ENCODE measurements around the gene RAD51B. TPM values are rescaled to one million over a fixed set of nuclear protein-coding genes. Genes with fewer than 3 reads are reported as not detected.

RAD51B gene
- total RNA-seq, 1 experiment from 2014 or later, result 10.8 TPM

DNA sequence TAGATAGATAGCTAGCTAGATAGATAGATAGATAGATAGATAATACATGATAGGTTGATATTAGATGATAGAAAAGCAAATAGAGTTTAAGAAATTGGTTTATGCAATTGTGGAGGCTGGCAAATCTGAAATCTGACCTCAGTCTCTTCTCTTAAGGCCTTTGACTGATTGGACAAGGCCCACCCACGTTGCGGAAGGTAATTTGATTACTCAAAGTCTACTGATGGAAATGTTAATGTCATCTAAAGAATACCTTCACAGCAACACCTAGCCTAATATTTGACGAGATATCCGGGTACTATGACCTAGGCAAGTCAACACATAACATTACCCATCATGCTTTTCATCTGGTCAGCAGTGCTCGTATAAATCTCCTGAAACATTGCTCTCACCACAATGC, 782.9 kb downstream of the RAD51B start:
- H3K27me3 ChIP-seq (ENCODE audit: low read length), result no peaks in the 10 kb centered on the region
- DNase-seq (no peak), ATAC-seq (no peak)
- H3K4me2 ChIP-seq (ENCODE audit: low read length), result no peak overlapping the region
- POLR2A ChIA-PET (ENCODE audit: unreplicated experiment), result no interaction called here
- H3K9me3 ChIP-seq (ENCODE audit: low read length), result peaks cover 11% of the 10 kb centered on the region
- H3F3A ChIP-seq (ENCODE audit: low read length, unreplicated experiment), result peaks cover 7% of the 10 kb centered on the region
- H3K36me3 ChIP-seq (ENCODE audit: low read depth, low read length), result peaks cover 5% of the 10 kb centered on the region; the same call in 1 of the 2 replicates
- no peak overlapping the region for H3K27ac ChIP-seq (ENCODE audit: low read length)
- TF ChIP-seq EZH2phosphoT487 (IDR thresholded peaks at IDR 0.05; ENCODE audit: borderline replicate concordance, low read length) (no peak), EZH2 (IDR thresholded peaks at IDR 0.05; ENCODE audit: low read length, unreplicated experiment) (no peak)
- TF ChIP-seq, protein P1, sequence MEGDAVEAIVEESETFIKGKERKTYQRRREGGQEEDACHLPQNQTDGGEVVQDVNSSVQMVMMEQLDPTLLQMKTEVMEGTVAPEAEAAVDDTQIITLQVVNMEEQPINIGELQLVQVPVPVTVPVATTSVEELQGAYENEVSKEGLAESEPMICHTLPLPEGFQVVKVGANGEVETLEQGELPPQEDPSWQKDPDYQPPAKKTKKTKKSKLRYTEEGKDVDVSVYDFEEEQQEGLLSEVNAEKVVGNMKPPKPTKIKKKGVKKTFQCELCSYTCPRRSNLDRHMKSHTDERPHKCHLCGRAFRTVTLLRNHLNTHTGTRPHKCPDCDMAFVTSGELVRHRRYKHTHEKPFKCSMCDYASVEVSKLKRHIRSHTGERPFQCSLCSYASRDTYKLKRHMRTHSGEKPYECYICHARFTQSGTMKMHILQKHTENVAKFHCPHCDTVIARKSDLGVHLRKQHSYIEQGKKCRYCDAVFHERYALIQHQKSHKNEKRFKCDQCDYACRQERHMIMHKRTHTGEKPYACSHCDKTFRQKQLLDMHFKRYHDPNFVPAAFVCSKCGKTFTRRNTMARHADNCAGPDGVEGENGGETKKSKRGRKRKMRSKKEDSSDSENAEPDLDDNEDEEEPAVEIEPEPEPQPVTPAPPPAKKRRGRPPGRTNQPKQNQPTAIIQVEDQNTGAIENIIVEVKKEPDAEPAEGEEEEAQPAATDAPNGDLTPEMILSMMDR (conservative IDR thresholded peaks at IDR 0.05; ENCODE audit: low read depth, low read length), result no peak
- intact Hi-C loops (cut with micrococcal nuclease), result no loop called here
- no peaks in the 10 kb centered on the region for H3K9me2 ChIP-seq (replicated peaks; ENCODE audit: low read length)
- no TSS peak for BruUV-seq (replicated peaks)
- H2AFZ ChIP-seq (ENCODE audit: low read length), result no peak overlapping the region
- CTCF ChIA-PET, result no interaction called here
- no peak overlapping the region for H3K9ac ChIP-seq (ENCODE audit: low read length)
- no peaks in the 10 kb centered on the region for H3K79me2 ChIP-seq (ENCODE audit: low read length)
- no peak overlapping the region for H3K4me3 ChIP-seq (ENCODE audit: low read length)
- H4K20me1 ChIP-seq (ENCODE audit: low read length), result no peaks in the 10 kb centered on the region
- H3K4me1 ChIP-seq (ENCODE audit: insufficient read depth, low read length), result peaks cover 36% of the 10 kb centered on the region

DNA sequence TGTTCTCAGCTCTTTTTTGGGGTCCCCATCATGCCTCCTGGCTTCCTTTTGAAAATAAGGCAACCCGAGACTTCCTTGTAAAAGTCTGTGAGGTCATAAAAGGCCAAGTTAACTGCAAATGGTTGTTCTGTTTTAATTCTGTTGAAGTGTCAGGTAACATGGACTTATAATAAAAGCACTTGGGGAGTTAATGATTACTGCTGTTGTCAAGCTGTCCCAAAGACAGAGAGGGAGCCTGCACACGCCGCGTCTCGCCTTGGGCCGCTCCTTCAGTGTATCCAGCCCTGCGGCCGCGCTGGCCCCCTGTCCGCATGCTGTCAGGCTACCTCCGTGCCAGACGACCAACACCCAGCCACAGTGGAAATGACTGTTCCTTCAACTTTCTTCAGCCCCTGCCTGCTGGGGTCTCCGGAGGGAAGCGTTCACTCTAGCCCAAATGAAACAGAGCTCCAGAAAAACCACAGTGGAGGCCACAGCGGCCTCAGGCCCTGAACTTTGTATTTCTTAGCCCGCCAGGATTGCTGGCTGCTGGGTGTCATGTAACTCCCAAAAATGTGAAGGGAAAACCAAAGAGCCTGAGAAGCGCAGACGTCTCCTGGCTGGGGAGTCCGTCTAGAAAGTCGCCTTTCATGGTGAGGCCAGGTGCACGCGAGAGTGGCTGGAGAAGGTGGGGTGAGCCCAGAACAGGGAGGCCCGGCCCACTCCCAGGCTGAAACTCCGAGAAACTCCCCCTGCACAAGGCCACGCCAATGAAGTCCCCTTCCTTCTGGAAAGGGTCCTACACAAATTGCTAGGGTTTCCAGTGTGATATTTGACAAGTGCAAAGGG, 784.2 kb downstream of the RAD51B start:
- Histone ChIP-seq H3K27ac (ENCODE audit: low read length) (no peak overlapping the region), H3K9ac (ENCODE audit: low read length) (no peak overlapping the region), H3K9me3 (ENCODE audit: low read length) (peaks cover 11% of the 10 kb centered on the region), H3K4me3 (ENCODE audit: low read length) (no peak overlapping the region), H4K20me1 (ENCODE audit: low read length) (no peaks in the 10 kb centered on the region), H3F3A (ENCODE audit: low read length, unreplicated experiment) (peaks cover 7% of the 10 kb centered on the region), H3K36me3 (ENCODE audit: low read depth, low read length) (peaks cover 5% of the 10 kb centered on the region; the same call in 1 of the 2 replicates), H2AFZ (ENCODE audit: low read length) (no peak overlapping the region), H3K4me2 (ENCODE audit: low read length) (no peak overlapping the region), H3K79me2 (ENCODE audit: low read length) (no peaks in the 10 kb centered on the region), H3K9me2 (replicated peaks; ENCODE audit: low read length) (no peaks in the 10 kb centered on the region), H3K27me3 (ENCODE audit: low read length) (no peaks in the 10 kb centered on the region), H3K4me1 (ENCODE audit: insufficient read depth, low read length) (peaks cover 33% of the 10 kb centered on the region)
- TF ChIP-seq EZH2 (IDR thresholded peaks at IDR 0.05; ENCODE audit: low read length, unreplicated experiment) (no peak), EZH2phosphoT487 (IDR thresholded peaks at IDR 0.05; ENCODE audit: borderline replicate concordance, low read length) (no peak)
- TF ChIP-seq, protein P1 (conservative IDR thresholded peaks at IDR 0.05; ENCODE audit: low read depth, low read length), result no peak
- ATAC-seq (no peak), DNase-seq (no peak)
- POLR2A ChIA-PET (ENCODE audit: unreplicated experiment), result no interaction called here
- CTCF ChIA-PET, result interaction anchor here (0.7 kb wide), 1 partner anchor 177 kb away, joined by 3 read pairs; no protein-coding TSS in a partner anchor
- intact Hi-C loops (cut with micrococcal nuclease), result no loop called here
- BruUV-seq (replicated peaks), result no TSS peak

DNA sequence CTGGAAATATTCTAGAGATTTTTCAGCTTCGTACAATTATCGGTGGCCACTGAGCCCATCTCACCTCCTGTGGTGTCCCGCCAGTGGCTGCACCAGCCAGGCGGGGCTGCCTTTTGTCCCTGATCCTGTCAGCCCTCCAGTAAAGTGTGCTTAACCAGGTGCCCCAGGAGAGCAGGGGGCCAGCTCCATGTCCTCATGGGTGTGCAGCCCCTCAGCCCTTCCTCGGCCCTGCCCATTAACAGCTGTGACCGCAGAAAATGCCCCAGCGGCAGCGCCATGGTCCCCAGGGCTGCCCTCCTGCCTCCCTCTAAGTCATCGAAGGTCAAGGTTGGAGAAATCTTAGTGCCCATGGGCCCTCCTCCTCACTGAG, 784.8 kb downstream of the RAD51B start:
- H3K27me3 ChIP-seq (ENCODE audit: low read length), result no peaks in the 10 kb centered on the region
- no peaks in the 10 kb centered on the region for H3K79me2 ChIP-seq (ENCODE audit: low read length)
- no peaks in the 10 kb centered on the region for H3K9me2 ChIP-seq (replicated peaks; ENCODE audit: low read length)
- H3K4me3 ChIP-seq (ENCODE audit: low read length), result no peak overlapping the region
- peaks cover 5% of the 10 kb centered on the region; the same call in 1 of the 2 replicates for H3K36me3 ChIP-seq (ENCODE audit: low read depth, low read length)
- BruUV-seq (replicated peaks), result no TSS peak
- H3K4me1 ChIP-seq (ENCODE audit: insufficient read depth, low read length), result peaks cover 27% of the 10 kb centered on the region
- no peak for ATAC-seq
- TF ChIP-seq, protein P1 (conservative IDR thresholded peaks at IDR 0.05; ENCODE audit: low read depth, low read length), result no peak
- TF ChIP-seq EZH2 (IDR thresholded peaks at IDR 0.05; ENCODE audit: low read length, unreplicated experiment) (no peak), EZH2phosphoT487 (IDR thresholded peaks at IDR 0.05; ENCODE audit: borderline replicate concordance, low read length) (no peak)
- intact Hi-C loops (cut with micrococcal nuclease), result no loop called here
- H2AFZ ChIP-seq (ENCODE audit: low read length), result no peak overlapping the region
- no peaks in the 10 kb centered on the region for H4K20me1 ChIP-seq (ENCODE audit: low read length)
- ChIA-PET POLR2A (ENCODE audit: unreplicated experiment) (no interaction called here), CTCF (no interaction called here)
- H3F3A ChIP-seq (ENCODE audit: low read length, unreplicated experiment), result peaks cover 5% of the 10 kb centered on the region
- H3K9ac ChIP-seq (ENCODE audit: low read length), result no peak overlapping the region
- H3K27ac ChIP-seq (ENCODE audit: low read length), result no peak overlapping the region
- DNase-seq, result no peak
- no peak overlapping the region for H3K4me2 ChIP-seq (ENCODE audit: low read length)
- peaks cover 11% of the 10 kb centered on the region for H3K9me3 ChIP-seq (ENCODE audit: low read length)

Data from PC-3 (cell line).